Stimulated activated CD8-positive, alpha-beta memory T cell treated with anti-CD3 and anti-CD28 coated beads, Interleukin-2, amount 100 ng/mL, for 48 hours (primary cell): Measurements from ENCODE around the gene SIAH3.

Experiments used
- DNase-seq, 2 donors: peaks; one replicate each; pipeline ENCODE4 v3.0.0-alpha.2; 2020; ENCODE audit warnings: low read depth in 2 of 2

Gene SIAH3

GRCh38 chr13:45823583-45823982 is 28.0 kb downstream of the SIAH3 start:
- DNase-seq: no peak

GRCh38 chr13:45821811-45822210 is 29.7 kb downstream of the SIAH3 start:
- DNase-seq: no peak

- no peak for DNase-seq
Measured at GRCh38 chr13:45820106-45820838, 31.3 kb downstream of the SIAH3 start.

- DNase-seq: no peak
Measured at GRCh38 chr13:45817833-45818232, 33.7 kb downstream of the SIAH3 start.

GRCh38 chr13:45816427-45816826 is 35.1 kb downstream of the SIAH3 start:
- DNase-seq: no peak

- DNase-seq: no peak
Measured at GRCh38 chr13:45812695-45813372, 38.7 kb downstream of the SIAH3 start.

DNA sequence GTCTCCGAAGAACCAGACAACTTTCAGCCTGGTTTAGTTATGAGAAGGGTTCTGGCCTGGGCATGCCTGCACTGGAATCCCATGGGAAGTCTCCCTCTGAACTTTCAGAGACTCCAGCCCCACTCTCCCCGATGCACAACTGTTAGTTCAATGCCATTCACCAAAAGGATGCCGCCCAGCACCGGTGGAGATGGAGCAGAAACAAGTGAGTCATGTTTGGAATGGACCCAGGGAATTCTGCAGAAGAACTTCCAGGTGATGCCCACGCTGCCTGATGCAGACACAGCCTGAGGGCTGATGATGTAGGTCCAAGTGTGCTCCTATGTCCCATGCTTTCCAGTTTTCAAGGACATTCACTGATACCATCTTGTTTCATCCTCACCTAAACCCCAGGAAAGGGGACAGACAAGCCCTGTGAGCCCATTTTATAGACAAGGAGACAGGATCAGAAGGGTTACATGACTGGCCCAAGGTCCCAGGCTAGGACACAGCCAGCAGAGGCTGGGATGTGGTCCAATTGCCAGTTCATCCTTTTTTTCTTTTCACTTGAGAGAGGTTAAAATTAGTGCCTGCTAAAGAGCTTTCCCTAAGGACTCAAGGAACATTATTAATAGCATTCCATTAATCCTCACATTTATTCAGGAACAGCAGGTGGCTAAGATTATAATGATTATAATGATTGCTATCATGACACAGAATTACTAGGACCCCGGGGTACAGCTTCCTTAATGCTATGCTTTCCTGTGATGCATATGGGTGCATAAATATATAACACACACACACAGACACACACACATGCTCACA is 39.5 kb downstream of the SIAH3 start:
- DNase-seq: no peak

GRCh38 chr13:45809801-45810394 is 41.7 kb downstream of the SIAH3 start:
- DNase-seq: no peak

GRCh38 chr13:45808925-45809324 is 42.6 kb downstream of the SIAH3 start:
- DNase-seq: no peak

DNA sequence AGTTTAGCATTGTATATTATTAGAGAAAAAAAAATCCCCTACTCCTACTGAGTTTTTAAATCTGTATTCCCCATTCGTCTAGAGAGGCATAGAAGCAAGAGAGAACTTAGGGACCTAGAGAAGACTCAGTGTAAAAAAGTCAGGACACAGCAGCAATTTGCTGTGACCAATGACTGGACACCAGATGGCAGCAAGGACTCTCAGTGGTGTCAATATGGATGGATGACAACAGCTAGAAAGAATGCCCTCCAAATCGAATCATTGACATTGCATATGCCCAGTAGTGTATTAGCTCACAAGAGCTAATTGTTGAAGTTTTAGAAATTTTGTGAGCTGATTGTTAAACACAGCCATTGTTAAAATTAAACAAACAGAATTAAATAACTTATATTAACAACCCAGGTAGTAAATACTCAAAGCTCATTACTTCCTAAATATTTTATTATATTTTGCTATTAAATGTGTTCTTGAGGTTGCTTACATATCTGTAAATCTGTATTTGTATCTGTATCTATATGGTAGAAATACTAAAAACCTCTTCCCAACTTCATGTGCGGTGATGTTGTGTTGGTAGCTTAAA is 43.9 kb downstream of the SIAH3 start:
- no peak for DNase-seq

- no peak for DNase-seq
Measured at GRCh38 chr13:45800485-45800884, 51.1 kb downstream of the SIAH3 start.

- DNase-seq: no peak
Measured at GRCh38 chr13:45799451-45799850, 52.1 kb downstream of the SIAH3 start.

GRCh38 chr13:45798851-45799250 is 52.7 kb downstream of the SIAH3 start:
- no peak for DNase-seq

DNA sequence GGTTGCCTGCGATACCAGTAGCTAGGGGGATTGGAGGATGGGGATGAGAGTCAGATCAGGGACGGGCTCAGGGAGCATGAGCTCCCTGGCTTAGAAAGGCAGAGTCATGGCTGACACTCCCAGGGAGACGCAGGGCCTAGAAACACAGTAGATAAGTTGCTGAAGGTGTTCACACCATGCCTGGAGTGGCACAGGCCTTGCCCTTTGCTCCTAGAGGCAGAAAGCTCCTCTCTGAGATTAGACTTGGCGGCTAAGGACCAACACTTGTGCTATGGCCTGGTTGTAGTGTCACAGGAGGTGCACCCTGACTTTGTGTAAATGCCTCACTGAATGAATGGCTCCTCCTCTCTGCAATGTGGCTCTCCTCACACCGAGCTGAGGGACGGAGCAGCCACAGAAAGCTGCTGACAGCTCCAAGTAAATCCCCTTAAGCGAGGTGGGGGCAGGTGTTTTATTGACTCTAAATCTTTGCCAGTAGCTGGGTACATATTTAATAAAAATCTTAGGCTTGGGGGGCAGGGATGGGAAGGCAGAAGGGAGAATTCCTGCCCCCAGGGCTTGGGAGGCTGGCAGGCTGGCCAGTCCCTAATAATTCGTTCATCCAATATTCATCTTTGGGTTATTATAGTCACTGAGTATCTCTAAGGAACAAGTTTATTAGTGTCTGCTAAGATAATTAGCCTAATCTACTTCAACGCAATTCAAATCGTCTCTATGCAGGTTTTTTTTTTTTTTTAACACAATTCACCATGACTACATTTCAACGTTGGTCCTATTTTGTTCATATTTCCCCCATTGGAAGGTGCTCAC is 54.9 kb downstream of the SIAH3 start:
- DNase-seq: no peak

- DNase-seq: no peak
Measured at GRCh38 chr13:45792827-45793303, 58.7 kb downstream of the SIAH3 start.

- DNase-seq: no peak
Measured at GRCh38 chr13:45788011-45788410, 63.5 kb downstream of the SIAH3 start.

DNA sequence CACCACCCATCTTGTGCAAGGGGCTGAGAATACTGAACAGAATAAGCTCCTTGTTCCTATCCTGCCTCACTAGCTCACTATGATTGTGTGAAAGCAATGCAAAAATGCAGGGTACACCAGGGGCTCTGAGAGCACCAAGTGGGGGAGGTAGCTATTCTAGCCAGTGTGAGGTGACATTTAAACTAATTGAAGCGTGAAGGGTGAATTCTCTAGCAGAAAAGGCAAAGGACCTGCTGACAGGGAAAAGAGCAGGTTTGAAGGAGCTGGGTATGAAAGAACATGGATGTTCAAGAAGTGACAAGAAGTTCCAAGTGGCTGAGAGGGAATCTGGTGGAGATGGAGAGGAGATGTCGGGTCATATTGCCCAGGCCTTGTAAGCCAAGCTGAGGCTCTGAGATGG is 64.2 kb downstream of the SIAH3 start:
- DNase-seq: no peak

DNA sequence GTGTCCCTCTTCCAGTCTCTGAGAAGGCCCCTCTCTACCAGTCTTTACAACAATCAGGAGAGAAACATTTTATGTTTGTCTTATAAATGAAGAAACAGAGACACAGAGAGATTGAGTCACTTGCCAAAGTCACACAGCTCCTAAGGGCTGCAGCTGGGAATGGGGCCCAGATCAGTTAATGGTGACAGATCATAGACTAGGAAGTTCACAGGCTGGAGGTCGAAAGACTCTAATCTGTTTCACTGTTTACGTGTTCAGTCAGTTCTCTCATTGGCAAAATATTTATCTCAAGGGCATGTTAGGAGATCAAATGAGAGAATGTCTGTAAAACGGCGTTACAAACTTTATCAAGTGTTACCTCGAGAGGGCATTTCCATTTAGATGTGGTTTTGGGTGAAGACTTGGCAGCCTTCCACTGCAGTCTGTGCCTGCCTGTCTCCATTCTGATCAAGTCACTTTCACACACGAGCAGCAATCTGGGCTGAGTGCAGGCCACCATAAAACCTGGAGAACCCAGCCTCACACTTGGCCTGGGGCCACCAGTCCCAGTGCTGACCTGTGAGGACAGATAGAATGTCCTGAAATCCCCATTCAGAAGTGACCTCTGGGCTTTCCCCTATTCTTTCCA is 65.1 kb downstream of the SIAH3 start:
- DNase-seq: no peak

DNA sequence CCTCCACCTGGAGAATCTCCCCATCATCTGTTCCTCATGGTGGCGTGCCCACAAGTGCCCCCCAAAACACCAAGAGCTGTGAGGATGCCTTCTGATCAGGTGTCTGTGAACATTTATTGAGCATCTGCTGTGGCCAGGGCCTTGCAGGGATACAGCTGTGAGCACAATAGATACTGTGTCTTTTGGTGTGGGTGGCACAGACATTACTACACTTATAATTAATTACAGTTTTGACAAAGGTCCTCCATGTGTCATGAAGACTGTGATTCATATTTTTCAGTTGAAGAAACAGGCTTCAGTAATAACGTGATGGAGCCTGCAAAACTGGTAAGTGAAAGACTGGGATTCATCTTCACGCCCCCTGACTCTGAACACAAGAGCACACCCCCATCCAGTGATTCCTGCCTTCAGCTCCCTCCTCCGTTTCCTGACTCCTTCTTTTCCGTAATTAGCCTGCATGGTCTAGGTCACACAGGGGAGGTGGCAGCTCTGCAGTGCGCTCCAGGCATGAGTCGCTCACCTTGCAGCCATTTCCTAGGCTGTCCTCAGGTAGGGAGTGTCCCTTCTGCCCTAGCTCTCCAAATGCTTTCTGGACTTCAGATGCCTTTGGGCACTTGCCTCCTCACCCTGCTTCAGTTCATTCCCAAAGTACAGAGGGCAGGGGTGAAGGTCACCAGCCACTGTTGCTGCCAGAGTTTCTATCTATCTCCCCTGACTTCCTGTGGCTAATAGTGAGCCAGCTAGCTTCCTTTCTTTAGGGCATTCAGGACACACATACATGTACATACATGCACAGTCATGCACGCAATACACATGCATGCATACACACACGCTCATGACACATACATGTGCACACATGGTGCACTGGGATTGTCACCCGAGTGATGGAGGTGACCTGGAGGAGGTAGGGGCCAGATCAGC is 66.5 kb downstream of the SIAH3 start:
- DNase-seq: no peak
